ENCODE results near the gene LBHD2.

DNA sequence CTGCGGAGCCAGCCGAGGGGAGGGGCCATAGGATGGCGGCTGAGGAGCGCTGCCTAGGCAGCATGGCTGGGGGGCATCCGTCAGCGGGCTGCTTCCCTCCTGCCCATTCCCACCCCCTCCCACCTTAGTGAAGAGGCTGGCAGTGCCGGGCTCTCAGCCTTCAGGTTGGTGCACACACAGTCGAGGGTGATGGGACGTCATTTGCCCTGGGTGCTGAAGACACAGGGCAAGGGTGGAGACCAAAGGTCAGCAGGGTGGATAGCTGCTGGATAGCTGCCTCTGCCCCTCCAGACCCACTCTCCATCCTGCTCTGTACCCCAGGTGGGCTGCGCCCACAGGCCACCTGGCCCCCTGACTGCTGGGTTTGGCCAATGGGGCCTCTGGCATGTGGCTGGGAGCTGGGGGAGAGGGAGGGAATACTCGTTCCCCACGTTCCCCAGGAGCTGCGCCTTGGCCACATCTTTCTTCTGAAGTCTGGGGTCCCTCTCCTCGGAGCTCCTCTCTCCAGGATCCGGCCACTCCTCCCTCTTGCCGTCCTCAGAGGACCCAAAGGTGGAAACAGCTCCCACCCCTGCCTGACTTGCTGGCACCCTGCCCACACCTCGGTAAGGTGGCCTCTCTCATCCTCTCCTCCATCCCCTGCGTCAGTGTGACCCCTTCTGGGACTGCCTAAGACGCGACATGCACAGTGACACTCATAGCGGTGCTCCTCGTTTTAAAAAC, 15.5 kb upstream of the LBHD2 start:
- TF ChIP-seq, protein P1, sequence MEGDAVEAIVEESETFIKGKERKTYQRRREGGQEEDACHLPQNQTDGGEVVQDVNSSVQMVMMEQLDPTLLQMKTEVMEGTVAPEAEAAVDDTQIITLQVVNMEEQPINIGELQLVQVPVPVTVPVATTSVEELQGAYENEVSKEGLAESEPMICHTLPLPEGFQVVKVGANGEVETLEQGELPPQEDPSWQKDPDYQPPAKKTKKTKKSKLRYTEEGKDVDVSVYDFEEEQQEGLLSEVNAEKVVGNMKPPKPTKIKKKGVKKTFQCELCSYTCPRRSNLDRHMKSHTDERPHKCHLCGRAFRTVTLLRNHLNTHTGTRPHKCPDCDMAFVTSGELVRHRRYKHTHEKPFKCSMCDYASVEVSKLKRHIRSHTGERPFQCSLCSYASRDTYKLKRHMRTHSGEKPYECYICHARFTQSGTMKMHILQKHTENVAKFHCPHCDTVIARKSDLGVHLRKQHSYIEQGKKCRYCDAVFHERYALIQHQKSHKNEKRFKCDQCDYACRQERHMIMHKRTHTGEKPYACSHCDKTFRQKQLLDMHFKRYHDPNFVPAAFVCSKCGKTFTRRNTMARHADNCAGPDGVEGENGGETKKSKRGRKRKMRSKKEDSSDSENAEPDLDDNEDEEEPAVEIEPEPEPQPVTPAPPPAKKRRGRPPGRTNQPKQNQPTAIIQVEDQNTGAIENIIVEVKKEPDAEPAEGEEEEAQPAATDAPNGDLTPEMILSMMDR (IDR thresholded peaks at IDR 0.05) = no peak
- no peak for TF ChIP-seq POLR2A (IDR thresholded peaks at IDR 0.05)

Measured in thyroid gland (tissue), 4 donors.